Thymus (tissue), 11 donors: ENCODE results near the gene AMOTL1. TPM values are rescaled to one million over a fixed set of nuclear protein-coding genes. Genes with fewer than 3 reads are reported as not detected.
A peak's percentile ranks its signal among the peaks of the same experiment; 100 is the strongest.

Source experiments
- DNase-seq, 9 donors: peaks; one replicate each; pipeline ENCODE4 v3.0.0-alpha.2; 2013; ENCODE audit warnings: low spot score in 9 of 9, low read depth in 6 of 9, missing footprints in 1 of 9
- H3K27ac ChIP-seq, 2 donors: one replicate each; pipeline ENCODE4 v1.5.1; 2013; ENCODE audit warnings: control low read depth in 1 of 2, low read depth in 1 of 2, low read length in 1 of 2, mild to moderate bottlenecking in 1 of 2, moderate library complexity in 1 of 2
- H3K27me3 ChIP-seq, 2 donors: one replicate each; pipeline ENCODE4 v1.5.1; 2013; ENCODE audit warnings: low read length in 1 of 2; ENCODE audit not compliant: control insufficient read depth in 2 of 2, insufficient read depth in 1 of 2
- H3K36me3 ChIP-seq, 2 donors: one replicate each; pipeline ENCODE4 v1.5.1; 2013; ENCODE audit warnings: low read length in 1 of 2, mild to moderate bottlenecking in 1 of 2, moderate library complexity in 1 of 2; ENCODE audit not compliant: control insufficient read depth in 2 of 2, insufficient read depth in 2 of 2
- H3K4me1 ChIP-seq, 2 donors: one replicate each; pipeline ENCODE4 v1.5.1; 2013; ENCODE audit warnings: low read length in 2 of 2; ENCODE audit not compliant: control insufficient read depth in 2 of 2, insufficient read depth in 2 of 2
- H3K4me3 ChIP-seq, 2 donors: one replicate each; pipeline ENCODE4 v1.5.1; 2013; ENCODE audit warnings: low read length in 2 of 2, control low read depth in 1 of 2, mild to moderate bottlenecking in 1 of 2
- H3K9me3 ChIP-seq, 2 donors: one replicate each; pipeline ENCODE4 v1.5.1; 2013; ENCODE audit warnings: low read length in 1 of 2, mild to moderate bottlenecking in 1 of 2; ENCODE audit not compliant: control insufficient read depth in 2 of 2, insufficient read depth in 1 of 2
- WGBS: extraction: QIAGEN DNeasy Blood & Tissue Kit; methylation state at CpG from one replicate; pipeline ENCODE4 v1.1.7; 2013; 5-methylcytosine and 5-hydroxymethylcytosine counted together
- polyA plus RNA-seq: library from polyadenylated mRNA; stranded (reverse); fragments of 200-250 nt; gene quantifications from one replicate; pipeline ENCODE4 v1.2.3, GENCODE V29; 2013
- total RNA-seq: library from RNA; stranded (reverse); fragments of 120-200 nt; gene quantifications from one replicate; pipeline ENCODE4 v1.2.4, GENCODE V29; 2013
- donor health status: healthy.

Gene AMOTL1
- total and polyA plus RNA-seq, 2 donors = 10.5 to 31.8 TPM

DNA sequence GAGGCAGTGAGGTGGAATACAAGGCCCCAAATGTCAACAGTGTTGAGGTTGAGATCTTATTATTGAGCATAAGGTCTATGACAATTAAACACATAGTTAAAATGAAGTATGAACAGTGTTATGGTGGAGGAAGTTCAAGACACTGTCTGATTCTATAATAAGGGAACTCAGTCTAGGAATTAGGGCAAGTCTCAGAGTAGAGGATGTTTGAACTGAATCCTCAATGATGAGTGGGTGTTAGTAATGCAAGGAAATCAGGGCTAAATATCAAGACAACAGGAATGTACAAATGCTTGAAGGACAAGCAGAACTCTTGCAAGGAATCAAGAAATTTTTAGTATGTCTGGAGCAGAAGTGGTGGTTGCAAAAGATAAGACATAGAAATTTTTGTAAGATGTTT is 152.2 kb downstream of the AMOTL1 start:
- Histone ChIP-seq H3K36me3 (no peaks in the 10 kb centered on the region), H3K4me3 (no peak overlapping the region), H3K4me1 (peaks cover 33 to 46% of the 10 kb centered on the region in 2 donors), H3K9me3 (peaks cover 0 to 6% of the 10 kb centered on the region in 2 donors), H3K27ac (no peak overlapping the region), H3K27me3 (no peaks in the 10 kb centered on the region)
- DNase-seq = no peak

DNA sequence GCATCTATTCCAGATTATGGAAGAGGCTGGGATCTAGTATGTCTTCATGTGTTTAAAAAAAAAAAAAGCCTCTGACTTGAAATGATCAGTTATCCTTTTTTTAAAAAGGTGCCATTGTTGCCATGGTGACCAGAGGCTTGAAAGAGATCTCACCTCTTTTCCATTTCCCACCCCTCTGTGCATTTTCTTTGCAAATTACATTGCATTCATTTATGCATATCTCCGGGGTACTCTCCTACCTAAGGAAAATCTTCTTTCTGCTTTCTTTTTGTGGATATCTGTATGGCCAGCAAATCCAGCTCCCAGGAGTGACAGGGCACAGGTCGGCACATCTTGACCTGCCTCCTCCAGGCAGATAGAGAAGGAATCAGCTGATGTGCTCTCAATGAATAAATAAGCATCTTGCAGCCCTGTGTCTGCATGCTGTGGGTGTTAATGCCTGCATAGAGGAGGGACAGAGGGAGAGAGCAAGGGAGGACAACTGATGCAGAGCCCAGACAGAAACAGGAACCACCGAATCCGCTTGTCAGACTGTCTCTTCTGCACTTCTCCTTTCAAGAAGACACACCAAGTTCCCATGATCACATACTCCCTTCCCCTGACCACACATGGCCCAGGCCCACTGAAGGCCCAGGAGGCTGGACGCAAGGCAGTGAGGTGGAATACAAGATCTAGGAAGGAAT is 154.3 kb downstream of the AMOTL1 start:
- Histone ChIP-seq H3K27me3 (no peaks in the 10 kb centered on the region), H3K9me3 (peaks cover 0 to 9% of the 10 kb centered on the region in 2 donors), H3K4me1 (peaks cover 49 to 68% of the 10 kb centered on the region in 2 donors), H3K36me3 (no peaks in the 10 kb centered on the region), H3K27ac (no peak overlapping the region), H3K4me3 (no peak overlapping the region)
- WGBS = 61% methylated on average over 5 of the region's 5 CpGs
- DNase-seq = no peak

- WGBS = 52% methylated on average over 2 of the region's 2 CpGs
- Histone ChIP-seq H3K36me3 (no peaks in the 10 kb centered on the region), H3K9me3 (peaks cover 0 to 9% of the 10 kb centered on the region in 2 donors), H3K27me3 (no peaks in the 10 kb centered on the region), H3K27ac (peak overlapping the region in 1 of 2 donors; percentile 98), H3K4me3 (no peak overlapping the region), H3K4me1 (peaks cover 54 to 73% of the 10 kb centered on the region in 2 donors)
- peak in 2 of 9 donors; percentile 58 to 79 for DNase-seq
These were observed 154.8 kb downstream of the AMOTL1 start for GRCh38 chr11:94923004-94923334.

DNA sequence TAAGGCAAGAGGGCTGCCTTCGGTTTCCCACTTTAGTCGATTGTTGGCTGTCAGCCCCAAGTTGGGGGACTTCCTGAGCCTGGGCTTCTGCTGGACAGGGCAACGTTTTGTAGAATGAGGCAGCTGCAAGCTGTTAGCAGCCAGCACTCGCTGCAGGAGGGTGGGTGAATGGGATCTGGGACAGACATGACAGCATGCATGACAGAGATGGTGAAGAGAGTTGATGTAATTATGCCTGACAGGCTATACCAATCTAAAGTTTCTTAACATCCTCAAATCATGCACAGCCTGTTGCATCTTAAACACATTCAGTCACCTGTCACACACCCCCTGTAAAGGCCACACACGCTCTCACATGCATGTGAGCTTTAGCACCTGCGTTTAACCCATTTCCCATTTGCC is 156.0 kb downstream of the AMOTL1 start:
- Histone ChIP-seq H3K4me1 (peaks cover 64 to 84% of the 10 kb centered on the region in 2 donors), H3K36me3 (no peaks in the 10 kb centered on the region), H3K27ac (peak overlapping the region; percentile 96 to 98), H3K27me3 (no peaks in the 10 kb centered on the region), H3K4me3 (no peak overlapping the region), H3K9me3 (peaks cover 0 to 9% of the 10 kb centered on the region in 2 donors)
- WGBS = 37% methylated on average over 6 of the region's 6 CpGs
- DNase-seq = peak in 5 of 9 donors; percentile 60 to 86 (median 64)

DNA sequence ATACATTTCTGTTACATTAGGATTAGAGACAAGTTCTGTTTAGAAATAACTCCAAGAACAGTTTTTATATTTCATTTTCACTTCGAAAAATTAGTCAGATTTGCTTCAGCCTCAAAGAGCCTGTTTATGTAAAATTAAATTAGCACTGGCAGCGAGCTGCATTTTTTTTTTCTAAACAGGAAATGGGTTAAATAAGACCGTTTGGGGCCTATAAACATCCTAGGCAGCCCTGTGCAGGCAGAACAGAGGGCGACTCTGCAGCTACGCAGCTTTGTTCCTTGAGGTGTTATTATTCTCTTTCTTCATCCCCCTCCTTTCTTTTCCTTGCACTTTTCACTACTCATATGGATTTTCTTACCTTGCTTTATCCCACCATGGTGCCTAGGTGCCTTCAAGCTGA is 156.5 kb downstream of the AMOTL1 start:
- no peaks in the 10 kb centered on the region for H3K27me3 ChIP-seq
- H3K27ac ChIP-seq = peak overlapping the region; percentile 97 to 98
- 6% methylated on average over 5 of the region's 5 CpGs for WGBS
- H3K4me3 ChIP-seq = no peak overlapping the region
- peak in 4 of 9 donors; percentile 56 to 86 (median 58) for DNase-seq
- H3K36me3 ChIP-seq = no peaks in the 10 kb centered on the region
- peaks cover 0 to 9% of the 10 kb centered on the region in 2 donors for H3K9me3 ChIP-seq
- peaks cover 64 to 84% of the 10 kb centered on the region in 2 donors for H3K4me1 ChIP-seq

DNA sequence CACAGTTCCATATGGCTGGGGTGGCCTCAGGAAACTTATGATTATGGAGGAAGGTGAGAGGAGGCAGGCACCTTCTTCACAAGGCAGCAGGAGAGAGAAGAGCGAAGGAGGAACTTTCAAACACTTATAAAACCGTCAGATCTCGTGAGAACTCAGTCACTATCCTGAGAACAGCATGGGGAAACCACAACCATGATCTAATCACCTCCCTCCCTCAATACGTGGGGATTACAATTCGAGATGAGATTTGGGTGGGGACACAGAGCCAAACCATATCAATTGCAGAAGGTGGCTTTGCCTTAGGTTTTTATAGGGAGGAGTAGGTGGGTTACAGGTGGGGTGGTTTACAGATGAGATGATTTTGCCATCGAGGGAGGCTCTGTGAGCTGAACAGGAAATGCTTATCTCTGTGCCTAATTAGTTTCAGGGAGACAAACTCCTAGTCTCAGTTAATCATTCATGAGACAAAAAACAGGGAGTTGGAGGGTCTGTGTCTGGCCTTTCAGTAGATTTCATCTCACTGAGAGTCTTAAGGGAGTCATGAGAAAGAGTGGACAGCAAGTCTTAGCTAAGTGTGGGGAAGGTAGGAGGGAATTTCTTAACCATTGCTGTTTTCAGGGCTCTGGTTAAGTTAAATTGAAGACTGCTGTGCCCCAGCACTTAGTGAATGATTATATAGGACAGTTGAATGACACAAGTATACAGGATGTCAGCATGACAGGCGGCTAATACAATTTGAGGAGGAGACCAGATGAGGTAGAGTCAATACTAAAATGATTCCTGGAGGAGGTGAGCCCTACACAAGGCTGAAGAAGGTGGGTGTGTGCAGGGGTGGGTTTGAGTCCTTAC is 157.5 kb downstream of the AMOTL1 start:
- H3K4me1 ChIP-seq = peaks cover 60 to 76% of the 10 kb centered on the region in 2 donors
- 40% methylated on average over 7 of the region's 7 CpGs for WGBS
- DNase-seq = peak in 1 of 9 donors; percentile 52
- no peaks in the 10 kb centered on the region for H3K27me3 ChIP-seq
- no peak overlapping the region for H3K4me3 ChIP-seq
- H3K27ac ChIP-seq = peak overlapping the region; percentile 97 to 98
- H3K36me3 ChIP-seq = no peaks in the 10 kb centered on the region
- H3K9me3 ChIP-seq = peaks cover 0 to 9% of the 10 kb centered on the region in 2 donors

DNA sequence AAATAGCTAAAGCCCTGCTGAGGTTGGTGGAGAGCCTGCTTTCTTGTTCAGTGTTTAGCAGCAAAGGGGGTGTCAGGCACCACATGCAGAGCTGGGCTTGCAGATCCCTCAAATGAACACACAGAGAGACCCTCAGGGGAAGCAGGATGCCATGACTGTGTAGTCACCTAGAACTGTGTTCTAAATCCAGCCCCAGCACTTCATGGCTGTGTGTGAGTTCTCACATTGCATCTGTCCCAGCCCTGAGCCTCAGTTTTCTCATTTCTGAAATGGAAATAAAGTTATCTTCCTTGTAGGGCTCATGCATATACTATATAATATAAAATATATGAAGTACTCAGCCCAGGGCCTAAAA is 158.1 kb downstream of the AMOTL1 start:
- H3K9me3 ChIP-seq = peaks cover 0 to 9% of the 10 kb centered on the region in 2 donors
- no peaks in the 10 kb centered on the region for H3K36me3 ChIP-seq
- no peaks in the 10 kb centered on the region for H3K27me3 ChIP-seq
- peak overlapping the region; percentile 84 to 98 for H3K27ac ChIP-seq
- DNase-seq = peak in 1 of 9 donors; percentile 44
- H3K4me3 ChIP-seq = no peak overlapping the region
- H3K4me1 ChIP-seq = peaks cover 57 to 73% of the 10 kb centered on the region in 2 donors

Other genes with a start within 250 kb of the AMOTL1 start
- gene FUT4, start 224.4 kb upstream of the AMOTL1 start, total RNA-seq = 5.0 TPM
- 4.3 TPM for gene FUT4, start 224.4 kb upstream of the AMOTL1 start, polyA plus RNA-seq
- 2.5 TPM for gene PIWIL4, start 201.0 kb upstream of the AMOTL1 start, total RNA-seq
- gene PIWIL4, start 201.0 kb upstream of the AMOTL1 start, polyA plus RNA-seq = 10.9 TPM
- gene CWC15, start 205.2 kb downstream of the AMOTL1 start, total RNA-seq = 95.8 TPM
- gene CWC15, start 205.2 kb downstream of the AMOTL1 start, polyA plus RNA-seq = 120 TPM
- 0.85 TPM for gene KDM4D, start 205.4 kb downstream of the AMOTL1 start, total RNA-seq
- gene KDM4D, start 205.4 kb downstream of the AMOTL1 start, polyA plus RNA-seq = 0.50 TPM